Activated CD8-positive, alpha-beta memory T cell treated with anti-CD3 and anti-CD28 coated beads, Interleukin-2, amount 10 ng/mL, durations not matched to agents 7 days and 5 days (primary cell): ENCODE results near the gene DNM2. TPM values are rescaled to one million over a fixed set of nuclear protein-coding genes. Genes with fewer than 3 reads are reported as not detected.
"Not testable (repeated sequence)": the region's sequence is repeated elsewhere in the genome, so short reads cannot be mapped to it uniquely, and the experiment has no call there.

ENCODE experiments used
- ATAC-seq: fragments of 150-1000 bp; cut with Tn5 transposase; one replicate; pipeline ENCODE4 v1.10.0; 2021; ENCODE audit warnings: moderate library complexity
- CTCF ChIA-PET: fragments of 350-600 bp; sonication (Branson Sonifier 250); formaldehyde crosslinking; loops from one replicate; lab custom pipeline; 2021; ENCODE audit warnings: antibody characterized with exemption; lab: Charles Lee
- DNase-seq: peaks from one replicate; pipeline ENCODE4 v3.0.0-alpha.2; 2020
- H3K27ac Mint-ChIP-seq: one replicate; pipeline ENCODE4 v1.8.0; 2021; ENCODE audit warnings: mild to moderate bottlenecking, mixed read lengths
- H3K27me3 Mint-ChIP-seq: one replicate; pipeline ENCODE4 v1.8.0; 2021; ENCODE audit warnings: mixed read lengths
- H3K36me3 Mint-ChIP-seq: one replicate; pipeline ENCODE4 v1.8.0; 2021; ENCODE audit warnings: mild to moderate bottlenecking, mixed read lengths
- H3K4me1 Mint-ChIP-seq: one replicate; pipeline ENCODE4 v1.8.0; 2021; ENCODE audit warnings: mixed read lengths
- H3K4me3 Mint-ChIP-seq: one replicate; pipeline ENCODE4 v1.8.0; 2021; ENCODE audit warnings: mild to moderate bottlenecking, moderate library complexity, mixed read lengths
- H3K9me3 Mint-ChIP-seq: one replicate; pipeline ENCODE4 v1.8.0; 2022; ENCODE audit warnings: low read depth, mixed read lengths
- total RNA-seq, 2 experiments: library from RNA; stranded (reverse); gene quantifications; one replicate each; pipeline ENCODE4 v1.2.3, GENCODE V29; 2021

The DNM2 gene
- total RNA-seq, 2 experiments from 2014 or later = 267 to 315 TPM

- CTCF ChIA-PET = interaction anchor here (0.9 to 1.4 kb wide), 2 partner anchors 34 to 103 kb away, joined by 3 read pairs; partner anchors contain the start of gene DNM2
- DNase-seq (no peak), ATAC-seq (no peak)
- peaks cover 67% of the 10 kb centered on the region for H3K4me1 Mint-ChIP-seq
- no peak overlapping the region for H3K4me3 Mint-ChIP-seq
- no peak overlapping the region for H3K27ac Mint-ChIP-seq
- H3K27me3 Mint-ChIP-seq = no peaks in the 10 kb centered on the region
- no peaks in the 10 kb centered on the region for H3K9me3 Mint-ChIP-seq
- H3K36me3 Mint-ChIP-seq = peaks cover 9% of the 10 kb centered on the region
These were observed 33.5 kb downstream of the DNM2 start for GRCh38 chr19:10751109-10751953.

DNA sequence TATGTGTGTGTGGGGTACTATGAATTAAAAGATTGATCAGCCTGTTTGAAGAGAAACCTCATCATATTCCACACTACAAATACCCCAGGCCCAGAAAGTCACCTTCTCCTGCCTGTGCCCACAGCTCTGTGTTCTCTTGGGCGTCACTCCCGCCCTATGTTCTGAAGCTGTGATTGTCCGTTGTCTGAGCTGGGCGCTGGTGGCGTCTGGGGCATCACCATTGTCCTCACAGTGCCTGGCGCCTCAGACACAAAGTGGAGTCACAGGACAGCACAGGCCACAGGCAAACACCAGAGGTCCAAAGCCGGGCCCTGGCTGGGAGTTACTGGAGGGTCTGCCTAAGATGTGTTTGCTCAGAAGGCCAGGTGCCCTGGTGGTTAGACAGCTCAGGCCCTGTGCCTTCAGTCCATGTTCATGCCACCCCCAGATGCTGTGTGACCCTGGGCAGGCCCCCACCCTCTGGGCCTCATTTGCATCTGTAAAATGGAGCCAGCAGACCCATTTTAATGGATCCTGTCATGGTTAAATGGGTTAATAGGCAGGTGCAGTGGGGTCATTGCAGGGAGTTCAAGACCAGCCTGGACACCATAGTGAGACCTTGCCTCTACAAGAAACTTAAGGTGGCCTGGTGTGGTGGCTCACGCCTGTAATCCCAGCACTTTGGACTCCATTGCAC is 34.5 kb downstream of the DNM2 start:
- H3K9me3 Mint-ChIP-seq = no peaks in the 10 kb centered on the region
- CTCF ChIA-PET = no interaction called here
- DNase-seq (no peak), ATAC-seq (no peak)
- no peaks in the 10 kb centered on the region for H3K27me3 Mint-ChIP-seq
- no peak overlapping the region for H3K27ac Mint-ChIP-seq
- H3K36me3 Mint-ChIP-seq = peaks cover 16% of the 10 kb centered on the region
- no peak overlapping the region for H3K4me3 Mint-ChIP-seq
- H3K4me1 Mint-ChIP-seq = peaks cover 71% of the 10 kb centered on the region

- Mint-ChIP-seq H3K9me3 (no peaks in the 10 kb centered on the region), H3K27me3 (no peaks in the 10 kb centered on the region), H3K27ac (no peak overlapping the region), H3K4me3 (no peak overlapping the region), H3K4me1 (peaks cover 69% of the 10 kb centered on the region), H3K36me3 (peaks cover 20% of the 10 kb centered on the region)
- ATAC-seq (no peak), DNase-seq (no peak)
- CTCF ChIA-PET = interaction anchor here (0.7 kb wide), 1 partner anchor 108 kb away, joined by 4 read pairs; no protein-coding TSS in a partner anchor
These were observed 35.2 kb downstream of the DNM2 start for GRCh38 chr19:10752913-10753704.

GRCh38 chr19:10756371-10756770 is 38.5 kb downstream of the DNM2 start:
- peaks cover 72% of the 10 kb centered on the region for H3K4me1 Mint-ChIP-seq
- no peak for ATAC-seq
- peaks cover 42% of the 10 kb centered on the region for H3K36me3 Mint-ChIP-seq
- H3K9me3 Mint-ChIP-seq = no peaks in the 10 kb centered on the region
- no peaks in the 10 kb centered on the region for H3K27me3 Mint-ChIP-seq
- DNase-seq = no peak
- H3K4me3 Mint-ChIP-seq = no peak overlapping the region
- CTCF ChIA-PET = interaction anchor here (0.6 to 2.2 kb wide), 4 partner anchors 39 to 957 kb away, joined by 3 to 10 read pairs (median 4); partner anchors contain the start of genes DNM2 and QTRT1
- H3K27ac Mint-ChIP-seq = peak overlapping the region; percentile 56

- H3K4me3 Mint-ChIP-seq = no peak overlapping the region
- peaks cover 75% of the 10 kb centered on the region for H3K4me1 Mint-ChIP-seq
- ATAC-seq (no peak), DNase-seq (no peak)
- no peaks in the 10 kb centered on the region for H3K27me3 Mint-ChIP-seq
- H3K9me3 Mint-ChIP-seq = no peaks in the 10 kb centered on the region
- H3K36me3 Mint-ChIP-seq = peaks cover 46% of the 10 kb centered on the region
- peak overlapping the region; percentile 42 for H3K27ac Mint-ChIP-seq
- CTCF ChIA-PET = interaction anchor here (0.6 to 2.2 kb wide), 5 partner anchors 39 to 957 kb away, joined by 3 to 10 read pairs (median 3); partner anchors contain the start of genes DNM2 and QTRT1
These were observed 38.9 kb downstream of the DNM2 start for GRCh38 chr19:10756791-10757190.

DNA sequence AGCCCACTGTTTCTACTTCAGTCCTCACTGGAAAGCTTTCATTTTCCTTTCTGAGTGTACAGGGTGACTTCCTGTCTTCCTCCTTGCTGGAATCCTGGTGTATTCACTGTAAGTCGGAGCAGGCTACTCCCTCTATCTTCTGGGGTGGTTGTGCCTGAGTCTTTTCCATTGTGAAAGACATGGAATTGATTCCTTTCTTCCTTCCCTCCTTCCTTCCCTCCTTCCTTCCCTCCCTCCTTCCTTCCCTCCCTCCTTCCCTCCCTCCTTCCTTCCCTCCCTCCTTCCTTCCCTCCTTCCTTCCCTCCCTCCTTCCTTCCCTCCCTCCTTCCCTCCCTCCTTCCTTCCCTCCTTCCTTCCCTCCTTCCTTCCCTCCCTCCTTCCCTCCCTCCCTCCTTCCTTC is 40.2 kb downstream of the DNM2 start:
- peaks cover 54% of the 10 kb centered on the region for H3K36me3 Mint-ChIP-seq
- not testable (repeated sequence) for H3K9me3 Mint-ChIP-seq, DNase-seq, H3K4me3 Mint-ChIP-seq, ATAC-seq, H3K27me3 Mint-ChIP-seq
- CTCF ChIA-PET = interaction anchor here (0.8 to 6.4 kb wide), 2 partner anchors 40 to 88 kb away, joined by 4 to 63 read pairs; partner anchors contain the start of gene DNM2
- H3K27ac Mint-ChIP-seq = peak overlapping the region; percentile 24
- peaks cover 81% of the 10 kb centered on the region for H3K4me1 Mint-ChIP-seq

GRCh38 chr19:10758978-10759377 is 41.1 kb downstream of the DNM2 start:
- DNase-seq (no peak), ATAC-seq (no peak)
- Mint-ChIP-seq H3K4me1 (peaks cover 90% of the 10 kb centered on the region), H3K36me3 (peaks cover 54% of the 10 kb centered on the region), H3K4me3 (no peak overlapping the region), H3K9me3 (no peaks in the 10 kb centered on the region), H3K27me3 (no peaks in the 10 kb centered on the region), H3K27ac (peak overlapping the region; percentile 83)
- CTCF ChIA-PET = interaction anchor here (0.9 to 6.4 kb wide), 11 partner anchors 15 to 342 kb away, joined by 3 to 63 read pairs (median 5); partner anchors contain the start of genes DNM2 and TMED1

GRCh38 chr19:10760273-10760944 is 42.5 kb downstream of the DNM2 start:
- Mint-ChIP-seq H3K4me1 (peaks cover 90% of the 10 kb centered on the region), H3K27ac (peak overlapping the region; percentile 83), H3K4me3 (peak overlapping the region; percentile 51), H3K9me3 (no peaks in the 10 kb centered on the region), H3K27me3 (no peaks in the 10 kb centered on the region), H3K36me3 (peaks cover 51% of the 10 kb centered on the region)
- CTCF ChIA-PET = interaction anchor here (0.6 to 6.4 kb wide), 9 partner anchors 13 to 343 kb away, joined by 3 to 63 read pairs (median 4); partner anchors contain the start of genes DNM2 and TMED1
- ATAC-seq (peak; percentile 14), DNase-seq (peak; percentile 53)

DNA sequence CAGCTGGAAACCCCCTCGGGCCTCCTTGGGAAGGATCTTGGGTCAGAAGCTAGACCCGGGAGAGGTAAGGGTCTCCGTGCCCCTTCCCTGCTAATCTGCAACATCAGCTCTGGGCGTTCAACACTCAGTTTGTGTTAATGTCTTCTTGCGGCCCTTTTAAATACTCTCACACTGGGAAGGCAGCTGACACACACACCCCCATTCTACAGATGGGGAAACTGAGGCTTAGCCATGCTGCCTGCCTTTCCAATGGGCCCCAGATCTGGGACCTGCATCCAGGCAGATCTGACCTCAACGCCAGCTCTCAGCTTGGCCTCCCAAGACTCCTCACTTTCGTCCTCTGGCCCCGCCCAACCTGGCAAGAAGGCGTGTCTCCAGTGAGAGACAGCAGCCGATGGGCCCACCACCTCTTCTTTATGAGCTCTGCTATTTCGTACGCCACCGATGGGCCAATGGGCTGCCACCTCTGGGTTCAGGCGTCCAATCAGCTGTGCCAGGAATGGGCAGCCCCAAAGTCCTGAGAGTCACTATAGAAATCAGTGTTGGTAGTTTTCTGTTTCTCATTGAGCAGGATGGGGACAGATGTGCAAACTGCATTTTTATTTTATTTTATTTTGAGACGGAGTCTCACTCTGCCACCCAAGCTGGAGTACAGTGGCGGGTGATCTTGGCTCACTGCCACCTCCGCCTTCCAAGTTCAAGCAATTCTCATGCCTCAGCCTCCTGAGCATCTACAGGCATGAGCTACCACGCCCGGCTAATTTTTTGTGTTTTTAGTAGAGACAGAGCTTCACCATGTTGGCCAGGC is 43.8 kb downstream of the DNM2 start:
- ATAC-seq = no peak
- H3K4me3 Mint-ChIP-seq = no peak overlapping the region
- H3K4me1 Mint-ChIP-seq = peaks cover 81% of the 10 kb centered on the region
- H3K9me3 Mint-ChIP-seq = no peaks in the 10 kb centered on the region
- CTCF ChIA-PET = interaction anchor here (0.9 to 6.4 kb wide), 4 partner anchors 44 to 335 kb away, joined by 3 to 63 read pairs (median 3); partner anchors contain the start of gene DNM2
- DNase-seq = no peak
- H3K27ac Mint-ChIP-seq = peak overlapping the region; percentile 83
- H3K27me3 Mint-ChIP-seq = no peaks in the 10 kb centered on the region
- peaks cover 49% of the 10 kb centered on the region for H3K36me3 Mint-ChIP-seq

DNA sequence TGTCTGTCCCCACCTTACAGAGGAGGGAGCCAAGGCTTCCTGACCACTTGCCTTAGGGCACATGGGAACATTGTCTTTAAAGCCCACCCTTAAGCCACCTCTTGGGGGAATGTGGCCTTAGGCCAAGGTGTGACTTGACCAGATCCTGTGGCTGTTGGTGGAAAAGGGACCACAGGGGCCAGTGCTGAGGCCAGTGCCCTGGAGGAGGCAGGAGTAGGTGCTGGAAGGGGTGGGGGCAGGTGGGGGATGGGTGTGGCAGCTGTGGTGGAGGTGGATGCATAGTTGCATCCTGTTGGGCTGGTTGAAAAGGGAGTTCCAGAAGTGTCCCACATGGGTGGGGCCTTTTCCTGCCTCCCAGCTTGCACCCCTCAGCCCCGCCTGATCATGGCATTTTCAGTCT is 44.8 kb downstream of the DNM2 start:
- no peak for ATAC-seq
- DNase-seq = peak; percentile 76
- Mint-ChIP-seq H3K36me3 (peaks cover 43% of the 10 kb centered on the region), H3K9me3 (no peaks in the 10 kb centered on the region), H3K27me3 (no peaks in the 10 kb centered on the region), H3K4me1 (peaks cover 73% of the 10 kb centered on the region), H3K27ac (peak overlapping the region; percentile 83), H3K4me3 (peak overlapping the region; percentile 38)
- CTCF ChIA-PET = interaction anchor here (0.7 to 6.4 kb wide), 5 partner anchors 45 to 334 kb away, joined by 3 to 63 read pairs (median 3); partner anchors contain the start of genes DNM2, QTRT1 and TMED1

- H3K27ac Mint-ChIP-seq = peak overlapping the region; percentile 83
- H3K36me3 Mint-ChIP-seq = peaks cover 40% of the 10 kb centered on the region
- no peaks in the 10 kb centered on the region for H3K27me3 Mint-ChIP-seq
- no peak overlapping the region for H3K4me3 Mint-ChIP-seq
- CTCF ChIA-PET = interaction anchor here (0.7 to 6.4 kb wide), 3 partner anchors 46 to 73 kb away, joined by 3 to 63 read pairs (median 3); partner anchors contain the start of genes DNM2, QTRT1 and TMED1
- H3K9me3 Mint-ChIP-seq = no peaks in the 10 kb centered on the region
- DNase-seq (no peak), ATAC-seq (no peak)
- peaks cover 70% of the 10 kb centered on the region for H3K4me1 Mint-ChIP-seq
These were observed 45.5 kb downstream of the DNM2 start for GRCh38 chr19:10763411-10763810.
